Inflammatory macrophage treated with lipopolysaccharide for 4 hours (primary cell): Measurements from ENCODE around the gene NDUFB4.
"Not testable (repeated sequence)": the region's sequence is repeated elsewhere in the genome, so short reads cannot be mapped to it uniquely, and the experiment has no call there.

ENCODE experiments used
- DNase-seq: peaks from one replicate; pipeline ENCODE4 v3.0.0-alpha.2; 2020

NDUFB4 gene

GRCh38 chr3:120572027-120572426, 24.1 kb upstream of the NDUFB4 start:
- DNase-seq, result no peak

DNA sequence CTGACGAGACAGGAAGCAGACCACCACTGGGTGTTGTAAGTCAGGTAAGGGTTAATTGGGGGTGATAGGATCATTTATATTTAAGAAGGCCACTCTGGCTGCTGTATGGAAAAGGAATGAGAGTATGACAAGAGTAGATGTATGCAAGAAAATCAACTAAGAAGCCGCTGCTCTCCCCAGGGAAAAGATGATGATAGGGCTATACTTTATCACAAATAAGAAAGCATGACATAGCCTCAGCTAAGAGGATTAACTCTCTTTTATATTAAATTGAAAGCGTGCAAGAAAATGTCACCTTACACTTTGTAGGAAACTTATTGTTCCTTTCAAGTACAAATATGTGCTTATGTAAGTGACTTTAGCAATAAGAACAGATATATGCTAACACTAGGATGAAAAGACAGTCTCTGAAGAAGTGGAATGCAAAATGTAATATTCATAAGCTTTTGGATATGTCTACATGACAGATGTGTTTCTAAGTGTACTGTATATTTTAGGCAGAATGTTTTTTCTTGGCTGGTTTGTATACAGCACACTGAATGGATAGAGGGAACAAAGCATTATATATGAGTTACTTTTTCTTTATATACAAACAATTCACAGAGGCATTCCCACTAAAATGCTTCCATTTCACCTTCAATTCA, 8.7 kb upstream of the NDUFB4 start:
- DNase-seq, result no peak

GRCh38 chr3:120595788-120596115, 384 bp upstream of the NDUFB4 start:
- DNase-seq, result no peak

DNA sequence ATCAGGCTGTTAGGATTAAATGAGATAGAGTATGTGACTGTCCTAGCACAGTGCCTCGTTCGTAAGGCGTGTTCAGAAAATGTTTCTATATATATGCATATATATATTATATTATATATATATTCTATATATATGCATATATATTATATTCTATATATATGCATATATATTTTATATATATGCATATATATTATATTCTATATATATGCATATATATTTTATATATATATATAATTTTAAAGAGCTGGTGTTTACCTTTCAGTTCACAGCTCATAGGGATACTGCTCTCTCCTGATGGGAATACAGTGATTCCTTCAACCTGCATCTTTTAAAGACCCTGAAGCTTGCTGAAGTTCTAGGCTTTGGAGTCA, 702 bp downstream of the NDUFB4 start:
- DNase-seq, result no peak

DNA sequence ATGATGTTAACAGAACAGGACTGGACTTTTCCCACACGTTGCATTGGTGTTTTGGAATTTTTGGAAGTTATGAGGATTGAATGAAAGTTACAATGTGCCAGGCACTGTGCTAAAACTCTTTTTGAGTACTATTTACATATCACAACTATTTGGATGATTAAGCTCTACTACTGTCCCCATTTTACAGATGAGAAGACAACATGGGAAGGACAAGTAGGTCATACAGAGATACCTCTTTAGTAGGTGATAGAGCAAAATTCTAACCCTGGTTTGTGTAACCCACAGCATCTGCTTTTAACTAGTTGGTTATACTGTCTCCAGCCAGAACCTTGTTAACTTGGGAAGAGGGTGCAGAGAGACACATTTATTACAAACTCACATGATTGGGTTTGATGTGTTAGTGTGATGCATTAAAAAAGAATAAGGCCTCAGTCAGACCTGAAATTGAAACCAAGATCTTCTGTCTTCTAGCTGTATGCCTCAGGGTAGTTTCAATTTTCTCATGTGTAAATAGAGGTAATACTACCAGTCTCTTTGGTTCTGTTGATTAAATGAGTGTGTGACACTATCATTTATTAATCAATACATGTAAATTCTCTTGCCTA, 1.4 kb downstream of the NDUFB4 start:
- peak; percentile 39 for DNase-seq

- no peak for DNase-seq
Observed at GRCh38 chr3:120599211-120599610, 3.1 kb downstream of the NDUFB4 start.

DNA sequence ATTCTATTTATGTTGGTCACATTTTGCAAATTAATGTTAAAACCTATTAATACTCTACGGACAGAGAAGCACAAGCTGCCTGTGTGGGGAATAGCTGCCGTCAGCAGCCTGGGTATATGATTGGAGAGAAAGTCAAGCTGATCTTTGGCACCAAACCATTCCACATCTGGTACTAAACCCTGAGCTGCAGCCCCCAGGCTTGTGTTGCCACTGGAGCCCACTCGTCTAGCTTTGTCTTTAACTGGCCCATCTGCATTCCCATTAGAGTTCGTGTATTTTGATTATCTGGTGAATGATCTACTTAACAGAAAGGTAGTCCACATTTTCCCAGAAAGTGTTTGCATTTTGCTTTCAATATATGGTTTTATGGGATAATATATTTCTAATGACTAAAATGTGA, 5.4 kb downstream of the NDUFB4 start:
- no peak for DNase-seq

DNA sequence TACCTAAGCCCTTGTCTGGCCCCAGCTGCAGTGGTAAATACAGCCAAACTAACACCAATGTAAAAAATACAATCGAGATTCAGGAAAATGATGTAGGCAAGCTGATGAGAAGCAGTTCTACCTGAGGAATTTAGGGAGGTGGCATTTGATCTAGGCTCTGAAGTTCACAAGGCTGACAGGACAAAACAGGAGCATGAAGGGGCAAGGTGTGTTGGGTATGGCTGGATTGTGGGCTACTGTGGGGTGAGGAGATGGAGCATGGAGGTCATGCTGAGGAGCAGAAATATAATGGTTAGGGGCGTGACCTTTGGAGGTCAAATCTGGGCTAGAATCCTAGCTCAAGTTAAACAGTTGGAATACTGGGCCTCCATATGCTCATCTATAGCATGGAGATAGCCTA, 6.5 kb downstream of the NDUFB4 start:
- no peak for DNase-seq

GRCh38 chr3:120604382-120604781, 8.2 kb downstream of the NDUFB4 start:
- no peak for DNase-seq

- no peak for DNase-seq
Observed at GRCh38 chr3:120604784-120605183, 8.6 kb downstream of the NDUFB4 start.

DNA sequence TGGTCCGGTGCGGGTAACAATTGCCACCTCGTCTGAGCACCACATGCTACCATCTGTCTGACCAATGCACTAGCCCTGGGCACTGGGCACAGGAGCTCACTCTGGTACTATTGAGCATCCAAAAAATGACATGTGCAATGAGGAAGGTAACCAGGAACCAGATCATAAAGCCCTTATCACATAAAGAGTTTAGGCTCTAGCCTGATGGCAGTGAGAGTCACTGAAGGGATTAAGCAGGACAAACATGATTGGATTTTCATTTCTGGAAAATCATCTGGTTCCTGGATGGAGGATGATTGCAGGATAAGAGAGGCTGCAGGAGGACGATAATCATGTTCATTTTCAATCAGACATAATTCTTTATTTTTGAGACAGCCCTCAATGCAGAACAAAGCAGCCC, 12.4 kb downstream of the NDUFB4 start:
- no peak for DNase-seq

DNA sequence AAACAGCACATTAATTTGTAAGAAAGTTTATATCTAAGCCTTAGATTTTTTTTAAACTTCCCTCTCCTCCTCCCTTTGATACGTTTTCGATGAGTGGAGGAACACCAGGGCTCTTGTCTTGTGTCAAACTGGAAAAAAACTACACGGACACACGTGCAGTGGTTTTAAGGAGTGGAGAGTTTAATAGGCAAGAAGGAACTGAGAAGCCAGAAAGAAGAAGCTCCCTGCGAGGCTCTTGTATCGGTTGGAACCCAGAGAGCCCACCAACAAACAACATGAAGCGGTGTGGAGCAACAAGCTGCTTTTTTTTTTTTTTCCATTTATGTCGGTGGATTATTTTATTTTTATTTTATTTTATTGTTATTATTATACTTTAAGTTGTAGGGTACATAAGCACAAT, 18.6 kb downstream of the NDUFB4 start:
- DNase-seq, result peak; percentile 63

- peak; percentile 69 for DNase-seq
Observed at GRCh38 chr3:120615847-120616609, 19.9 kb downstream of the NDUFB4 start.

GRCh38 chr3:120616745-120617144, 20.6 kb downstream of the NDUFB4 start:
- DNase-seq, result not testable (repeated sequence)

DNA sequence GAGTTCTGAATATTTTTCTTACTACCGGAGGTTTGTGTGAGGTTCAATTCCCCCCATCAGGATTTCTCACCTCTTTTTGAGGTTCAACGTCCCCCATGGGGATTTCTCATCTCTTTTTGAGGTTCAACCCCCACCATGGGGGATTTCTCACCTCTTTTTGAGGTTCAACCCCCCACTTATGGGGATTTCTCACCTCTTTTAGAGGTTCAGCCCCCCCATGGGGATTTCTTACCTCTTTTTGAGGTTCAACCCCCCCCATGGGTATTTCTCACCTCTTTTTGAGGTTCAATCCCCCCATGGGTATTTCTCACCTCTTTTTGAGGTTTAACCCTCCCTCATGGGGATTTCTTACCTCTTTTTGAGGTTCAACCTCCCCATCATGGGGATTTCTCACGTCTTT, 26.3 kb downstream of the NDUFB4 start:
- DNase-seq, result no peak

- peak; percentile 23 for DNase-seq
Observed at GRCh38 chr3:120622870-120623726, 27.0 kb downstream of the NDUFB4 start.

- DNase-seq, result no peak
Observed at GRCh38 chr3:120623727-120624093, 27.6 kb downstream of the NDUFB4 start.

DNA sequence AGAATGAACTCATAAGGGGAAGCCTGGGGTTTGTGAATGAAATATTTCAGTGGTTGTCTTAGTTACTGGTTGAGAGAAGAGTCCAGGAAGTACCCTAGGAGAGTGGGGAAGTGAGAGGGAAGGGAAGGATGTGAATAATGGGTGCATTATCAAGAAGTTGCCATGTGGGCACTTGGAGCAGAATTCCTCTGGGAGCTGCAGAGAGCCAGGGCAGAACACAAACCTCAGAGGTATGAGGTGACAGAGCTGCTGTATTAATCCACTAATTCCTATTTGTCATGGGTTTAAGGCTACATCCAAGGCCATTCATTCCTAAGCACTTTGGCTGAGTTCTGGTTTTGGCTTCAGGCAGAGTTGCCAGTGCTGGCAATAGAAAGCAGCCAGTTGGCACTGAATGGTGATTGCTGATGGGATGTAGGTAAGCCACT, 29.0 kb downstream of the NDUFB4 start:
- peak; percentile 38 for DNase-seq

GRCh38 chr3:120634539-120634938, 38.4 kb downstream of the NDUFB4 start:
- DNase-seq, result no peak

- no peak for DNase-seq
Observed at GRCh38 chr3:120636795-120637401, 40.8 kb downstream of the NDUFB4 start.

DNA sequence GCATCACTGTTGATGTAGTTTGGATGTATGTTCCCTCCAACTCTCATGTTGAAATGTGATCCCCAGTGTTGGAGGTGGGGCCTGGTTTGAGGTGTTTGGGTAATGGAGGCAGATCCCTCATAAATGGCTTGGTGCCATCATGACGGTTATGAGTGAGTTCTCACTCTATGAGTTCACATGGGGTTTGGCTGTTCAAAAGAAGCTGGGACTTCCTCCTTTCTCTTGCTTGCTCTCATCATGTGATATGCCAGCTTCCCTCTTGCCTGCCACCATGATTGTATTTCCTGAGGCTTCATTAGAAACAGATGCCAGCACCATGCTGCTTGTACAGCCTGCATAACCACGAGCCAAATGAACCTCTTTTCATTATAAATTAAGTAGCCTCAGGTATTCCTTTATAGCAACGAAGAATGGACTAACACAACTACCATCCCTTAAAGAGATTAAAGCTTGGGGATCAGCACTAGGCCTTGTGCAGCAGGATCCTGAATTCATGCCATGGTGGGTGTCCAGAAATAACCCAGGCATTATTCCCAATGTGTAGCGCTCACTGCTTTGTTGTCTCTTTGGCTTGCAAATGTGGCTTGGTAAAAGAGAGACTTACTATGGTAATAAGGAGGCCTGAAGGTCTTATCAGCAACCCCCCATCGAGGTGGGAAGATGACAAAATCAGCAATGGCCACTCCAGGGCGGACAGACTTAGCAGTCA, 41.9 kb downstream of the NDUFB4 start:
- peak; percentile 53 for DNase-seq

DNA sequence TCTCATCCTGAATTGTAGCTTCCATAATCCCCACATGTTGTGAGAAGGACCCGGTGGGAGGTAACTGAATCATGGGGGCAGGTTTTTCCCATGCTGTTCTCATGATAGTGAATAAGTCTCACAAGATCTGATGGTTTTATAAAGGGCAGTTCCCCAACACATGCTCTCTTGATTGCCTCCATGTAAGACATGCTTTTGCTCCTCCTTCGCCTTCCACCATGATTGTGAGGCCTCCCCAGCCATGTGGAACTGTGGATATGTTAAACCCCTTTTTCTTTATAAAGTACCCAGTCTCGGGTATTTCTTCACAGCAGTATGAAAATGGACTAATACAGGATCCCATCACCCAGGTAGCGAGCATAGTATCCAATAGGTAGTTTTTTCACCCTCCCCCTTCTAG, 42.7 kb downstream of the NDUFB4 start:
- DNase-seq, result not testable (repeated sequence)
